ENCODE measurements around the gene CASP3. TPM values are rescaled to one million over a fixed set of nuclear protein-coding genes. Genes with fewer than 3 reads are reported as not detected.
"Not testable (repeated sequence)": the region's sequence is repeated elsewhere in the genome, so short reads cannot be mapped to it uniquely, and the experiment has no call there.

Gene CASP3
- total and polyA plus RNA-seq, 2 donors (not counting 1 experiment from before 2014, with no cell fraction given), result 26.4 to 41.1 TPM

DNA sequence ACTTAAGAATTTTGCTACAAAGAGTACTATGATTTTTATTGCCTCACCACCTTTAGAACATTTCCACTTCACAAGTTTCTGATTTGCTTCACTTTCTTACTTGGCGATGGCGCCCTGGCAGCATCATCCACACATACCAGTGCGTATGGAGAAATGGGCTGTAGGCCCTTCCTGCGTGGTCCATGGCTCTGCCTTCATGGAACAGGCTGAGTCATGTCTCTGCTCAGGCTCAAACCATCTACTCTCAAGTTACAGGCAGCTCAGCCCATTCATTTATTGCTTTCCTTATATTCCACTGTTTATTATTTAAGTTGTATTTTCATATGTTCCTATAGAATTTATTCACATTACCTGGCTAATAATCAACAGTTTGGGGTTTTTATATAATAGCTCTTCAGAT lies 21.1 kb downstream of the CASP3 start:
- DNase-seq (ENCODE audit: low read depth in 2 of 2), result peak; percentile 10 to 37
- Histone ChIP-seq H3K9me3 (ENCODE audit: control insufficient read depth, insufficient read depth, low read depth, low read length) (no peaks in the 10 kb centered on the region), H3K4me2 (ENCODE audit: extremely low read depth, insufficient read depth, low read length) (no peak overlapping the region), H3K36me3 (ENCODE audit: control insufficient read depth, insufficient read depth, low read length) (peaks cover 2% of the 10 kb centered on the region), H3K27me3 (ENCODE audit: control insufficient read depth, insufficient read depth, low read length) (no peaks in the 10 kb centered on the region), H3K4me3 (replicated peaks in 1 of 4; ENCODE audit: control extremely low read depth in 1 of 4, insufficient read depth in 1 of 4, low read depth in 3 of 4, low read length in 4 of 4) (no peak overlapping the region), H3K4me1 (ENCODE audit: control insufficient read depth, extremely low read depth, insufficient read depth, low read length) (no peaks in the 10 kb centered on the region), H3K27ac (ENCODE audit: insufficient read depth, low read length) (no peak overlapping the region), H2AFZ (ENCODE audit: low read length) (no peak overlapping the region), H4K20me1 (ENCODE audit: control insufficient read depth, extremely low read depth, insufficient read depth, low read length) (no peaks in the 10 kb centered on the region), H3K9ac (ENCODE audit: insufficient read depth, low read length) (no peak overlapping the region), H3K79me2 (ENCODE audit: control insufficient read depth, insufficient read depth, low read length) (no peaks in the 10 kb centered on the region)
- TF ChIP-seq, protein P1, sequence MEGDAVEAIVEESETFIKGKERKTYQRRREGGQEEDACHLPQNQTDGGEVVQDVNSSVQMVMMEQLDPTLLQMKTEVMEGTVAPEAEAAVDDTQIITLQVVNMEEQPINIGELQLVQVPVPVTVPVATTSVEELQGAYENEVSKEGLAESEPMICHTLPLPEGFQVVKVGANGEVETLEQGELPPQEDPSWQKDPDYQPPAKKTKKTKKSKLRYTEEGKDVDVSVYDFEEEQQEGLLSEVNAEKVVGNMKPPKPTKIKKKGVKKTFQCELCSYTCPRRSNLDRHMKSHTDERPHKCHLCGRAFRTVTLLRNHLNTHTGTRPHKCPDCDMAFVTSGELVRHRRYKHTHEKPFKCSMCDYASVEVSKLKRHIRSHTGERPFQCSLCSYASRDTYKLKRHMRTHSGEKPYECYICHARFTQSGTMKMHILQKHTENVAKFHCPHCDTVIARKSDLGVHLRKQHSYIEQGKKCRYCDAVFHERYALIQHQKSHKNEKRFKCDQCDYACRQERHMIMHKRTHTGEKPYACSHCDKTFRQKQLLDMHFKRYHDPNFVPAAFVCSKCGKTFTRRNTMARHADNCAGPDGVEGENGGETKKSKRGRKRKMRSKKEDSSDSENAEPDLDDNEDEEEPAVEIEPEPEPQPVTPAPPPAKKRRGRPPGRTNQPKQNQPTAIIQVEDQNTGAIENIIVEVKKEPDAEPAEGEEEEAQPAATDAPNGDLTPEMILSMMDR (conservative IDR thresholded peaks at IDR 0.05 in 1 of 2, IDR thresholded peaks at IDR 0.05 in 1 of 2; ENCODE audit: low read depth in 1 of 2, low read length in 2 of 2), result no peak
- TF ChIP-seq EZH2 (IDR thresholded peaks at IDR 0.05; ENCODE audit: low read length, missing control alignments), result no peak

DNA sequence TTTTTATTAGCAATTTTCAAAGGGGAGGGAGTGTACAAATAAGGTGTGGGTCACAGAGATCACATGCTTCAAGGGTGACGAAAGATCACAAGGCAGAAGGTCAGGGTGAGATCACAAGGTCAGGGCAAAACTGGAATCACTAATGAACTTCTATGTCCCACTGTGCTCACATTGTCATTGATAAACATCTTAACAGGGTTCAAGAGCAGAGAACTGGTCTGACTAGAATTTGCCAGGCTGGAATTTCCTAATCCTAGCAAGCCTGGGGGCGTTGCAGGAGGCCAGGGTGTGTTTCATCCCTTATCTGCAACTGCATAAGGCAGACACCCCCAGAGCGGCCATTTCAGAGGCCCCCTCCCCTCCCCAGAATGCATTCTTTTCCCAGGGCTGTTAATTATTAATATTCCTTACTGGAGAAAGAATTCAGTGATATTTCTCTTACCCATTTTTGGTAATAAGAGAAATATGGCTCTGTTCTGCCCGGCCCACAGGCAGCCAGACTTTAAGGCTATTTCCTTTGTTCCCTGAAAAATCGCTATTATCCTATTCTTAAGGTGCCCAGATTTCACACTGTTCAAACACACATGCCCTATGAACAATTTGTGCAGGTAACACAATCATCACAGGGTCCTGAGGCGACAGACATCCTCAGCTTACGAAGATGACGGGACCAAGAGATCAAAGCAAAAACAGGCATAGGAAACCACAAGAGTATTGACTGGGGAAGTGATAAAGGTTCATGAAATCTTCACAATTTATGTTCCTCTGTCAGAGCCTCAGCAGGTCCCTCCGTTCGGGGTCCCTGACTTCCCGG lies 23.3 kb downstream of the CASP3 start:
- not testable (repeated sequence) for H3K4me2 ChIP-seq (ENCODE audit: extremely low read depth, insufficient read depth, low read length)

DNA sequence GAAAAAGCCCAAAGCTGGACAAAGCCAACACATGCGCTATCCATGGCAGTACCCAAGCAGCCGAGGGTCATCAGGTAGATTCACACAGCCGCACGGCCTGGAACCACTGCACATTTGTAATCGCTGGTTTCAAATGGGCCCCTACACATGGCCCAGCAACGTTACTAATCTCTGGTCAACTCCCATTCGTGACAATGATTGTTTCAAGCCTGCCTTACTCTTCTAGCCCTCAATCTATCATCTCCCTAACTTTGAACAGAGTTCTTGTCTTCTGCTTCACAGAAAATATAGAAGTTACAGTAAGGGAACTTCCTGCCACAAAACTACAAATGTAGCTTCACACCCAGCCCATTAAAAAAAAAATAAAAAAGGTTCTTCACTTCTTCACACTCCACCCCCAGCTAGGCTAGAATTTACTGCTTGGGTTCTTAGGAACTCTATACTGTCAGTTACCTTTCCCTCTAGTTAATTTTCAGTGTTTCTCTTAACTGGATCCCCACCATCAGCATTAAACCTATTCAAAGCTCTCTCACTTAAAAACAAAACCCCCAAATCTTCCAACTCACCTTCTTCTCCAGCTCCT lies 24.2 kb downstream of the CASP3 start:
- no peak for TF ChIP-seq EZH2 (IDR thresholded peaks at IDR 0.05; ENCODE audit: low read length, missing control alignments)
- TF ChIP-seq, protein P1 (conservative IDR thresholded peaks at IDR 0.05 in 1 of 2, IDR thresholded peaks at IDR 0.05 in 1 of 2; ENCODE audit: low read depth in 1 of 2, low read length in 2 of 2), result no peak
- Histone ChIP-seq H3K36me3 (ENCODE audit: control insufficient read depth, insufficient read depth, low read length) (peaks cover 2% of the 10 kb centered on the region), H3K27ac (ENCODE audit: insufficient read depth, low read length) (no peak overlapping the region), H3K9ac (ENCODE audit: insufficient read depth, low read length) (no peak overlapping the region), H2AFZ (ENCODE audit: low read length) (no peak overlapping the region), H3K4me3 (replicated peaks in 1 of 4; ENCODE audit: control extremely low read depth in 1 of 4, insufficient read depth in 1 of 4, low read depth in 3 of 4, low read length in 4 of 4) (no peak overlapping the region), H3K79me2 (ENCODE audit: control insufficient read depth, insufficient read depth, low read length) (no peaks in the 10 kb centered on the region), H3K4me1 (ENCODE audit: control insufficient read depth, extremely low read depth, insufficient read depth, low read length) (no peaks in the 10 kb centered on the region), H3K27me3 (ENCODE audit: control insufficient read depth, insufficient read depth, low read length) (no peaks in the 10 kb centered on the region), H4K20me1 (ENCODE audit: control insufficient read depth, extremely low read depth, insufficient read depth, low read length) (no peaks in the 10 kb centered on the region), H3K4me2 (ENCODE audit: extremely low read depth, insufficient read depth, low read length) (no peak overlapping the region), H3K9me3 (ENCODE audit: control insufficient read depth, insufficient read depth, low read depth, low read length) (no peaks in the 10 kb centered on the region)
- DNase-seq (ENCODE audit: low read depth in 2 of 2), result no peak

More for the DNA sequence above, 23.3 kb downstream of the CASP3 start:
- not testable (repeated sequence) for H3K4me3 ChIP-seq (replicated peaks in 1 of 4; ENCODE audit: control extremely low read depth in 1 of 4, insufficient read depth in 1 of 4, low read depth in 3 of 4, low read length in 4 of 4); H4K20me1 ChIP-seq (ENCODE audit: control insufficient read depth, extremely low read depth, insufficient read depth, low read length); DNase-seq (ENCODE audit: low read depth in 2 of 2); H3K79me2 ChIP-seq (ENCODE audit: control insufficient read depth, insufficient read depth, low read length); H2AFZ ChIP-seq (ENCODE audit: low read length); H3K4me1 ChIP-seq (ENCODE audit: control insufficient read depth, extremely low read depth, insufficient read depth, low read length); H3K36me3 ChIP-seq (ENCODE audit: control insufficient read depth, insufficient read depth, low read length); H3K27me3 ChIP-seq (ENCODE audit: control insufficient read depth, insufficient read depth, low read length); H3K27ac ChIP-seq (ENCODE audit: insufficient read depth, low read length); H3K9me3 ChIP-seq (ENCODE audit: control insufficient read depth, insufficient read depth, low read depth, low read length); H3K9ac ChIP-seq (ENCODE audit: insufficient read depth, low read length)

DNA sequence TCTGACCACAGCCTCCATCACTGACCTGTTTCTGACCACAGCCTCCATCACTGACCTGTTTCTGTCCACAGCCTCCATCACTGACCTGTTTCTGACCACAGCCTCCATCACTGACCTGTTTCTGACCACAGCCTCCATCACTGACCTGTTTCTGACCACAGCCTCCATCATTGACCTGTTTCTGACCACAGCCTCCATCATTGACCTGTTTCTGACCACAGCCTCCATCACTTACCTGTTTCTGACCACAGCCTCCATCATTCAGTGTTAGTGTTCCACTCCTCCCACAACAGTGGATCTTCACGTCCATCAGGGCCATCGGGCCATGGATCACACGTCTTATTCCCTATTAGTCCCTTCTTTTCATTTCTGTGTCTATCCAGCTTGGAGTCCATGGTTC lies 24.7 kb downstream of the CASP3 start:
- not testable (repeated sequence) for H2AFZ ChIP-seq (ENCODE audit: low read length); H3K9ac ChIP-seq (ENCODE audit: insufficient read depth, low read length); H3K4me3 ChIP-seq (replicated peaks in 1 of 4; ENCODE audit: control extremely low read depth in 1 of 4, insufficient read depth in 1 of 4, low read depth in 3 of 4, low read length in 4 of 4); H4K20me1 ChIP-seq (ENCODE audit: control insufficient read depth, extremely low read depth, insufficient read depth, low read length); H3K79me2 ChIP-seq (ENCODE audit: control insufficient read depth, insufficient read depth, low read length); H3K36me3 ChIP-seq (ENCODE audit: control insufficient read depth, insufficient read depth, low read length); H3K4me2 ChIP-seq (ENCODE audit: extremely low read depth, insufficient read depth, low read length); H3K9me3 ChIP-seq (ENCODE audit: control insufficient read depth, insufficient read depth, low read depth, low read length); DNase-seq (ENCODE audit: low read depth in 2 of 2); H3K4me1 ChIP-seq (ENCODE audit: control insufficient read depth, extremely low read depth, insufficient read depth, low read length); H3K27ac ChIP-seq (ENCODE audit: insufficient read depth, low read length); H3K27me3 ChIP-seq (ENCODE audit: control insufficient read depth, insufficient read depth, low read length)
